T-helper 2 cell treated with Interferon-gamma antibody and Interleukin-4, amounts not matched to agents 5 μg/mL and 100 μg/mL, for 36 hours (primary cell): ENCODE measurements around the gene ABLIM3.

Source experiments
- DNase-seq: peaks from one replicate; pipeline ENCODE4 v3.0.0; 2021; ENCODE audit warnings: low spot score
- H3K27ac Mint-ChIP-seq: one replicate; pipeline ENCODE4 v1.8.0; 2021; ENCODE audit warnings: mild to moderate bottlenecking, mixed read lengths
- H3K27me3 Mint-ChIP-seq: one replicate; pipeline ENCODE4 v1.8.0; 2021; ENCODE audit warnings: low read depth, mixed read lengths
- H3K36me3 Mint-ChIP-seq: one replicate; pipeline ENCODE4 v1.8.0; 2021; ENCODE audit warnings: low read depth, mixed read lengths
- H3K4me1 Mint-ChIP-seq: one replicate; pipeline ENCODE4 v1.8.0; 2021; ENCODE audit warnings: low read depth, mixed read lengths
- H3K4me3 Mint-ChIP-seq: one replicate; pipeline ENCODE4 v1.8.0; 2022; ENCODE audit warnings: mild to moderate bottlenecking, moderate library complexity, mixed read lengths
- H3K9me3 Mint-ChIP-seq: one replicate; pipeline ENCODE4 v1.8.0; 2021; ENCODE audit warnings: mixed read lengths

The ABLIM3 gene

DNA sequence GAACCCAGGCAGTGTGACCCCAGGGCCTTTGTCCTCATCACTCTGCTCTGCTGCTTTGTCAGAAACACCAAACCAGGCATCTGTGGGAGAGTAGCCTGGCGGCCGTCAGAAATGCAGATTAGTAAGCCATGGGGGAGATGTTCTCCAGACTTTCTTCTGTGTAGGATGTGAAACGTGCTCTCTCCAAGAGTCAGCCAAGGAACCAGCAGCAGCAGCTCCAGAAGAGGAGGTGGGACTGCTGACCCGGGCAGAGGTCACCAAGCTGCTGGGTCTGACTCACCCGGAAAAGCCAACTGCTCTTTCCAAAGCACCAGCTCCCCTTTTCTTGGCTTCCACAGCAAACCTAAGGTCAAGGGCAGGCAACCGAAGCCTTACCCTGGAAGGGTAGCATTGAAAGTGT is 14.4 kb upstream of the ABLIM3 start:
- DNase-seq, result no peak

DNA sequence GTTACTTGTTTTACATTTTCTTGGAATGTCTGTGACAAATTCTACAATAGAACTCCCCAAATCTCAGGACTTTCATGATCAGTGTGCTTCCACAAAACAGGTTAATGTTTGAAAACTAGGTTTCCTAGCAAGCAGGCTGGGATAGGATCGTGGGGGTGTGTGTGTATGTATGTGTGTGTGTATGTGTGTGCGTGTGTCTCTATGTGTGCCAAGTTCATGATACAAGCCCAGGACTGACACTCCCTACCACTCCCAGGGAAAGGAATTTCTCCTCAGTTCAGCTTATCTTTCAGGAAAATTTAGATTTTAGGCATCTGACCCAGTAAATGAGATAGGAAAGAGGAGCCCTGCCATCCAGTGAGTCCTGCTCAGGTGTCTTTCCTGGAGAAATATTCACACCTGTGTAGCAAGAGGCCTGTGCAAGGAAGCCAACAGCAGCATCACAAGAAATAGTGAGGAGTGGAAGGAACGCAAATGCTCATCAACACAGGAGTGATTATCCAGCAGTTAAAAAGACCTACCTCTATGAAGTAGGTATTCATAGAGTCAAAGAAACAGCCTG is 13.8 kb upstream of the ABLIM3 start:
- Mint-ChIP-seq H3K36me3 (no peaks in the 10 kb centered on the region), H3K27ac (no peak overlapping the region), H3K4me3 (no peak overlapping the region), H3K9me3 (no peaks in the 10 kb centered on the region), H3K27me3 (no peaks in the 10 kb centered on the region), H3K4me1 (no peaks in the 10 kb centered on the region)
- DNase-seq, result no peak

More for the DNA sequence above, 14.4 kb upstream of the ABLIM3 start:
- Mint-ChIP-seq H3K4me1 (no peaks in the 10 kb centered on the region), H3K9me3 (no peaks in the 10 kb centered on the region), H3K36me3 (no peaks in the 10 kb centered on the region), H3K27ac (no peak overlapping the region), H3K27me3 (no peaks in the 10 kb centered on the region), H3K4me3 (no peak overlapping the region)

GRCh38 chr5:149128023-149128875 is 13.0 kb upstream of the ABLIM3 start:
- Mint-ChIP-seq H3K4me3 (no peak overlapping the region), H3K27ac (no peak overlapping the region), H3K27me3 (peaks cover 2% of the 10 kb centered on the region), H3K9me3 (no peaks in the 10 kb centered on the region), H3K4me1 (no peaks in the 10 kb centered on the region), H3K36me3 (no peaks in the 10 kb centered on the region)
- no peak for DNase-seq

DNA sequence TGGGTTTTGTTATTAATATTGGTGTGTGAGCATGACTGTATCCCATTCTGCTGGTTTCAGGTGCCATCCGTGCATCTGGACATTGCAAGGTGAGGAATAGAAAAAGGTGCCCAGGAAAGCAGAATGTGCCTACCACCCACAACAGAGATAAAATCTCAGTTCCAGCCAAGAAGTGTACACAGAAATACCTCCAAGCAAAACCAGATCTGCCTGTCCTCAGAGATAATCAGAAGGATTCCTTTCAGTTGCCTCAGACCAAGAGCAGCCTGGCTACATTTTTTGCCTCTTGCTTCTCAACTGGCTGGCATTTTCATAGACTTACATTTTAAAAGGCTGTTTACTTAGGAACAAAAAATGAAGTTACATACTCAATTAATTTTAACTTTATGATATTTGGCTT is 12.1 kb upstream of the ABLIM3 start:
- Mint-ChIP-seq H3K27me3 (peaks cover 4% of the 10 kb centered on the region), H3K4me1 (no peaks in the 10 kb centered on the region), H3K9me3 (no peaks in the 10 kb centered on the region), H3K27ac (no peak overlapping the region), H3K4me3 (no peak overlapping the region), H3K36me3 (no peaks in the 10 kb centered on the region)
- DNase-seq, result no peak

DNA sequence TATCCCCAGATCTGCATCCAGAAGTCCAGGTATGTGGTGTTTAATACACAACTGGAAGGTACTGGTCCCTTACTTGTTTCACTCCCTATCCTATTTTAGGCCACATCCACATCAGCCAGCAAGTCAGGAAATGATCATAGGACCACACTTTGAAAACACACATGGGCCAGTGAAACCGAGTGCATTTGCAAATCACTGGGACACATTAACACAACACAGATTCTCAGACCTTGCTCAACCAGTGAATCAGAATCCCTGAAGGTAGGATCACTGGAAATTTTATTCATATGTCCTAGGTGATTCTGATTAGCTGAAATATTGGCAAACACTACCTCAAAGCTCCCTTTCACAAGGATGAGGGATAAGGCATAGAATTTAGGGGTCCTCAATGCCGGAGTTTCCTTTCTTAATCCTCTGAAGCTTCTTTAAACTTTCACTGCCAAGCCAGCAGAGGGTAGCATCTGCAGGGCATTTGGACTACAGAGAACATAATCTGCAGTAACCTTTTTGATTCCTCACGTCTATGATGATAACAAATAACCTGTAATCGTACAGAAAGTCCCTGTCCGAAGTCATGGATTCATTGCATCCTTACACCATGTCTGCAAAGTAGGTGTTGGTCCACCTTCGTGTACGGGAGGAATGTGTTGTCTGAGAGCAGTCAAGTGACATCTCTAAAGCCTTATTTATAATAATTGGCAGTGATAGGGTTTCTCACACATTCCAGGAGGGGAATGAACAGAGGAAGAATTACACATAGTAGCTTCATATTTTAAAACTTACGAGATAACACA is 11.0 kb upstream of the ABLIM3 start:
- H3K4me1 Mint-ChIP-seq, result no peaks in the 10 kb centered on the region
- no peak overlapping the region for H3K27ac Mint-ChIP-seq
- no peak overlapping the region for H3K4me3 Mint-ChIP-seq
- peaks cover 5% of the 10 kb centered on the region for H3K27me3 Mint-ChIP-seq
- DNase-seq, result no peak
- H3K9me3 Mint-ChIP-seq, result no peaks in the 10 kb centered on the region
- H3K36me3 Mint-ChIP-seq, result no peaks in the 10 kb centered on the region

- H3K9me3 Mint-ChIP-seq, result no peaks in the 10 kb centered on the region
- H3K36me3 Mint-ChIP-seq, result no peaks in the 10 kb centered on the region
- peaks cover 18% of the 10 kb centered on the region for H3K27me3 Mint-ChIP-seq
- no peak overlapping the region for H3K27ac Mint-ChIP-seq
- no peaks in the 10 kb centered on the region for H3K4me1 Mint-ChIP-seq
- H3K4me3 Mint-ChIP-seq, result no peak overlapping the region
- DNase-seq, result no peak
Observed at GRCh38 chr5:149132474-149132873, 8.8 kb upstream of the ABLIM3 start.

- H3K27ac Mint-ChIP-seq, result no peak overlapping the region
- H3K36me3 Mint-ChIP-seq, result no peaks in the 10 kb centered on the region
- H3K9me3 Mint-ChIP-seq, result no peaks in the 10 kb centered on the region
- peaks cover 22% of the 10 kb centered on the region for H3K27me3 Mint-ChIP-seq
- DNase-seq, result no peak
- H3K4me3 Mint-ChIP-seq, result no peak overlapping the region
- no peaks in the 10 kb centered on the region for H3K4me1 Mint-ChIP-seq
Observed at GRCh38 chr5:149133795-149134777, 7.2 kb upstream of the ABLIM3 start.

DNA sequence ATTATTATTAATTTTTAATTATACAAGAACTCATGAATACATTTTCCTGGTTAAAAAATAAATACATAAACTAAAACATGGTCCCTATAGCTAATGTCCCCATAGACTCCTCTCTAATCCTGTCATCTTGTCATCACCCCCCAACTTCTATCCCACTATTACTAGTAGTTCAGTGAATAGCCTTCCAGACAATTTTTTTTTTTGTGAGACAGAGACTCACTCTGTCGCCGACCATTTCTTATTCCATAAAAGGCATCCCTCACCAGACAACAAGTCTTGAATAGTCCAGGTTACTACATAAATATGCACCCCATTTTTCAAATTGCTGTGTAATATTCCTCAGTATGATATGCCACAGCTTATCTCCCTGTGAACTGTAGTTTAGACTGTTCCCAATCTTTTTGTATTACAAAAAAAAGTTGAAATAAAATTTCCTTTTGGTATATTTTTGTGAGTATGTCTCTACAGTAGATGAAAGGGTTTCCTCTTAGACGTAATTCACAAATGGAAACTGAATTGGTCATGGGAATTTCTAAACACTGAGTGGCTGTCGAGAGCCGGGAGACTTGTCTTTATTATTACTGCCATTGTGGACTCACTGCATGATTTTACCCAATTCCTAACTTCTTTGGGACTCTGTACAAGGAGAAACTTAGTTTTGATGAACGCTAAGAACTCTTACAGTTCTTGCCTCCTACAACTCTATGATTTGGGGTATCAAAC is 6.4 kb upstream of the ABLIM3 start:
- Mint-ChIP-seq H3K36me3 (no peaks in the 10 kb centered on the region), H3K4me3 (no peak overlapping the region), H3K4me1 (no peaks in the 10 kb centered on the region), H3K27ac (no peak overlapping the region), H3K9me3 (no peaks in the 10 kb centered on the region), H3K27me3 (peaks cover 22% of the 10 kb centered on the region)
- no peak for DNase-seq

DNA sequence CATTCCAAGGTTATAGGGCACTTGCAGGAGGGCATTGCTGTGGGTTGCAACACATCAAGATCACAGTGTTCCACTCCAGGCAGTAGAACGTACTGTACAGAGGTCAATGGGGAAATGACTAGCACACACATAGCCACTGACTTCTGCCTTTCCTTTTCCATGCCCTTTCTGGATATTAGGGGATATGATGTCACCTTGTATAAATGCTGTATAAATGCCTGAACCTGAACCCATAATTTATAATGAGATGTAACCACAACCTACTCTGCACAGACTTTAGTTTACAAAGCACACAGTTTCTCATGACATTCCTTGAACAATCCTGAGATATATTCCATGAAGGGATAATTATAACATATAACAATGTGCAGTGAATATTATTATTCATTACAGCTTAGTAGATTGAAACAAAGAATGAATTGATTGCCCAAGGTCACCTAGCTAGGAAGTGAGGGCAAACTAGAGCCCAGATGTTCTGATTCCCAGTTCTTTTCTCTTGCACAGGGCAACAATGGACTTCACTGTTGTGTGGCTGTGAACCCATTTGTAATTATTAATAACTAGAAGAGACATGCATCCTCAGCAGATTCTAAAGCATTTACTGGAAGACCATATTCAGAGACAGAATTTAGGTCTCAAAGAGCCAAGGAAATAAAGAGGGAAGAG is 5.6 kb upstream of the ABLIM3 start:
- H3K36me3 Mint-ChIP-seq, result no peaks in the 10 kb centered on the region
- no peak for DNase-seq
- H3K27me3 Mint-ChIP-seq, result peaks cover 26% of the 10 kb centered on the region
- H3K4me3 Mint-ChIP-seq, result no peak overlapping the region
- H3K4me1 Mint-ChIP-seq, result no peaks in the 10 kb centered on the region
- no peaks in the 10 kb centered on the region for H3K9me3 Mint-ChIP-seq
- no peak overlapping the region for H3K27ac Mint-ChIP-seq

GRCh38 chr5:149138182-149138923 is 2.9 kb upstream of the ABLIM3 start:
- Mint-ChIP-seq H3K36me3 (no peaks in the 10 kb centered on the region), H3K4me1 (peaks cover 4% of the 10 kb centered on the region), H3K4me3 (no peak overlapping the region), H3K27me3 (peaks cover 33% of the 10 kb centered on the region), H3K27ac (no peak overlapping the region), H3K9me3 (no peaks in the 10 kb centered on the region)
- DNase-seq, result no peak

DNA sequence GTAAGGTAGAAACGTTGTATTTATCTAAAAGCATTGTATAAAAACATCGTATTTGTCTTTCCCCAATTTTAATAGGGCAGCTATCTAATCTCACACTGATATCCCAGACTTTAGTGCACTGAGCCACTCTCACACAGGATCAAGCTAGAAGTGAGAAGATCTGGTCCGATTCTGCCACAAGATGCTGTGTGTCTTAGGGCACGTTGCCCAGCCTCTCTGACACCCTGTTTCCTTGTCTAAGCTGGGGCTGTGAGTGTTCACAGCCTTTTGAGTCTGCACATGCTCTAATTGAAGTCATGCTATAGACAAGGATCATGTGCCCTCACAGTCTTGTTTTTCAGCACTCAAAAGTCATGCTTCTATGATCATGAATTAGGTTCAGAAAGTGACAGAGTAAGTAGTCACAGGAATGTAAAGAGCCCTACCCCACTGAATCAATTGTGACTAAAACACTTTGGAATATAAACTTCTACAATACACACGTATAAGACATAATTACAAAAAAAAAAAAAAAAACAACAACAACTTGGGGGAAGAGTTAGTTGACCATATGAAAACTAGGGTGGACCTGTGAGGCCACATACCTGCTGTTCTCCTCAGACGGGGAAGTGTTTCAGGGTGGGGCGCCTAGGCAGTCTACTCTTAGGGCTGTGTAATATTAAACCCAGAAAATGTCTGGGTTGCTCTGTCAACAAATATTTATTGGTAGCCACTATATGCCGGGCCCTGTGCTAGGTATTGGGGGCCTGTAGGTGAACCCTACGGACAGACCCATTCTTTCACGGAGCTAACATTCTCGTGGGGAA is 893 bp upstream of the ABLIM3 start:
- no peak for DNase-seq
- Mint-ChIP-seq H3K27me3 (peaks cover 38% of the 10 kb centered on the region), H3K36me3 (no peaks in the 10 kb centered on the region), H3K27ac (no peak overlapping the region), H3K4me1 (peaks cover 4% of the 10 kb centered on the region), H3K4me3 (peak overlapping the region; percentile 6), H3K9me3 (no peaks in the 10 kb centered on the region)
